CD14-positive monocyte (primary cell): ENCODE data around the gene MTX2. TPM values are rescaled to one million over a fixed set of nuclear protein-coding genes. Genes with fewer than 3 reads are reported as not detected.

Experiments used
- DNase-seq, 3 donors: peaks; one replicate each; pipeline ENCODE4 v3.0.0-alpha.2; 2011 to 2022
- H2AFZ ChIP-seq: 2 replicates; pipeline ENCODE4 v1.6.0; 2012; ENCODE audit warnings: mild to moderate bottlenecking, low read depth, low read length, inconsistent platforms; ENCODE audit not compliant: insufficient read depth, poor library complexity, severe bottlenecking
- H3K27ac ChIP-seq, 2 donors: 1 replicate in 1 of 2; 2 replicates in 1 of 2; pipeline ENCODE4 v1.5.1; 2012 to 2013; ENCODE audit warnings: low read length in 2 of 2, control low read depth in 1 of 2, inconsistent platforms in 1 of 2, low read depth in 1 of 2, mild to moderate bottlenecking in 1 of 2
- H3K27me3 ChIP-seq, 2 donors: one replicate each; pipeline versions ENCODE4 v1.6.0 to v1.6.1; 2011 to 2013; ENCODE audit warnings: low read length in 2 of 2; ENCODE audit not compliant: control insufficient read depth in 2 of 2, insufficient read depth in 2 of 2
- H3K36me3 ChIP-seq, 2 donors: replicated peaks in 1 of 2; 1 replicate in 1 of 2; 2 replicates in 1 of 2; pipeline versions ENCODE4 v1.5.1 to v1.6.1; 2012 to 2013; ENCODE audit warnings: low read length in 2 of 2, control low read depth in 1 of 2, inconsistent platforms in 1 of 2, mild to moderate bottlenecking in 1 of 2; ENCODE audit not compliant: insufficient read depth in 2 of 2, control insufficient read depth in 1 of 2
- H3K4me1 ChIP-seq, 2 donors: 1 replicate in 1 of 2; 2 replicates in 1 of 2; pipeline versions ENCODE4 v1.5.1 to v1.6.1; 2012 to 2013; ENCODE audit warnings: low read length in 2 of 2, control low read depth in 1 of 2, inconsistent platforms in 1 of 2, mild to moderate bottlenecking in 1 of 2, moderate library complexity in 1 of 2; ENCODE audit not compliant: insufficient read depth in 2 of 2, control insufficient read depth in 1 of 2
- H3K4me2 ChIP-seq: replicated peaks from 2 replicates; pipeline ENCODE3; 2012; ENCODE audit warnings: low read length, moderate library complexity, mild to moderate bottlenecking; ENCODE audit not compliant: poor library complexity, severe bottlenecking; ENCODE audit errors: extremely low read depth
- H3K4me3 ChIP-seq, 3 experiments: fragments of 200-600 bp in 1 of 3; sonication (generic) in 1 of 3; replicated peaks in 1 of 3; 1 replicate in 2 of 3; 2 replicates in 1 of 3; pipeline ENCODE4 v1.5.1; 2011 to 2013; ENCODE audit warnings: low read length in 3 of 3, mild to moderate bottlenecking in 3 of 3, control low read depth in 2 of 3, low read depth in 2 of 3, inconsistent platforms in 1 of 3, moderate library complexity in 1 of 3
- H3K79me2 ChIP-seq: 2 replicates; pipeline ENCODE4 v1.6.0; 2012; ENCODE audit warnings: mild to moderate bottlenecking, control low read depth, inconsistent platforms, low read length, moderate library complexity; ENCODE audit not compliant: insufficient read depth
- H3K9ac ChIP-seq: 2 replicates; pipeline ENCODE4 v1.6.0; 2017; ENCODE audit warnings: low read length, mild to moderate bottlenecking; ENCODE audit not compliant: insufficient read depth, poor library complexity, severe bottlenecking
- H3K9me3 ChIP-seq, 2 donors: replicated peaks in 1 of 2; 1 replicate in 1 of 2; 2 replicates in 1 of 2; pipeline versions ENCODE4 v1.5.1 to v1.6.1; 2012 to 2013; ENCODE audit warnings: low read length in 2 of 2, control low read depth in 1 of 2; ENCODE audit not compliant: control insufficient read depth in 1 of 2, insufficient read depth in 1 of 2
- H4K20me1 ChIP-seq: 2 replicates; pipeline ENCODE4 v1.6.0; 2012; ENCODE audit warnings: mild to moderate bottlenecking, low read length, control low read depth, moderate library complexity; ENCODE audit not compliant: insufficient read depth
- H3K27ac Mint-ChIP-seq, 7 donors: one replicate each; pipeline ENCODE4 v1.8.0; 2020; ENCODE audit warnings: mild to moderate bottlenecking in 7 of 7, mixed read lengths in 7 of 7, moderate library complexity in 6 of 7, inconsistent platforms in 2 of 7
- H3K27me3 Mint-ChIP-seq, 3 donors: one replicate each; pipeline ENCODE4 v1.8.0; 2021 to 2022; ENCODE audit warnings: low read depth in 3 of 3, mild to moderate bottlenecking in 3 of 3, mixed read lengths in 3 of 3, moderate library complexity in 3 of 3, inconsistent platforms in 1 of 3
- H3K36me3 Mint-ChIP-seq, 2 donors: one replicate each; pipeline ENCODE4 v1.8.0; 2020; ENCODE audit warnings: mixed read lengths in 2 of 2, inconsistent platforms in 1 of 2, mild to moderate bottlenecking in 1 of 2
- H3K4me1 Mint-ChIP-seq: one replicate; pipeline ENCODE4 v1.8.0; 2020; ENCODE audit warnings: mild to moderate bottlenecking, mixed read lengths
- H3K4me3 Mint-ChIP-seq, 2 donors: one replicate each; pipeline ENCODE4 v1.8.0; 2020; ENCODE audit warnings: mild to moderate bottlenecking in 2 of 2, mixed read lengths in 2 of 2, moderate library complexity in 1 of 2
- H3K9me3 Mint-ChIP-seq, 7 donors: one replicate each; pipeline ENCODE4 v1.8.0; 2020 to 2022; ENCODE audit warnings: mixed read lengths in 7 of 7, mild to moderate bottlenecking in 6 of 7, moderate library complexity in 6 of 7, inconsistent platforms in 2 of 7
- WGBS: methylation state at CpG from one replicate; pipeline ENCODE4 v1.1.5; 2013; ENCODE audit warnings: missing lambda C conversion rate; ENCODE audit not compliant: insufficient coverage; 5-methylcytosine and 5-hydroxymethylcytosine counted together
- intact Hi-C, 2 donors: fragments of 100-400 bp; cut with micrococcal nuclease; formaldehyde crosslinking; loops; one replicate each; pipeline versions ENCODE4 v1.15.0 to v1.15.1; 2023
- polyA plus RNA-seq, 3 donors: library from polyadenylated mRNA; depleted of rRNA in 1 of 3; unstranded in 2 of 3; stranded (reverse) in 1 of 3; fragments of 300-500 nt in 2 of 3; fragments of >200 nt in 1 of 3; fragmentation: Illumina TruSeq in 2 of 3; gene quantifications; 1 replicate in 2 of 3; 2 replicates in 1 of 3; pipeline ENCODE4 v1.2.3, GENCODE V29; 2012 to 2021
- TF ChIP-seq, protein P1 (sequence below): fragments of 200-600 bp; IDR thresholded peaks from one replicate; pipeline ENCODE4 v1.8.0; 2022; ENCODE audit warnings: antibody characterized with exemption, mild to moderate bottlenecking

Gene MTX2
- polyA plus RNA-seq, 3 donors: 7.6 to 9.8 (median 7.6) TPM

DNA sequence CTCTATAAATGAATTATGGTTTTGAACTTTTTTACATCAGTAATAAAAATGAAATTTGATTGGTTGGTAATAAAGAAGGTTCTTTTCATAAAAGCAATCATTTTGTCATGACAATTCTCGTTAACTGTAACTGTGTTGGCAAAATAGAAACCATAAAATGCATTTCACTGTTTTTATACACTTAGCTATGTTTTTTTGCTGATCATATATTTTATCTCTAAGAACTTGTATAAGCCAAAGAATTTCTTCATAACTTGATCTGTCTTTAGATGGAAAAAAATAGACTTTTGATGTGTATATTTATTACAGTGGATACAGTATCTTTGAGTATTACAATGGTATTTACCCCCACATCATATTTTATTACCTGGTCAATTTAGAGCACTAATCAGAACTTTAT lies 9.7 kb downstream of the MTX2 start:
- H3K79me2 ChIP-seq: no peaks in the 10 kb centered on the region

DNA sequence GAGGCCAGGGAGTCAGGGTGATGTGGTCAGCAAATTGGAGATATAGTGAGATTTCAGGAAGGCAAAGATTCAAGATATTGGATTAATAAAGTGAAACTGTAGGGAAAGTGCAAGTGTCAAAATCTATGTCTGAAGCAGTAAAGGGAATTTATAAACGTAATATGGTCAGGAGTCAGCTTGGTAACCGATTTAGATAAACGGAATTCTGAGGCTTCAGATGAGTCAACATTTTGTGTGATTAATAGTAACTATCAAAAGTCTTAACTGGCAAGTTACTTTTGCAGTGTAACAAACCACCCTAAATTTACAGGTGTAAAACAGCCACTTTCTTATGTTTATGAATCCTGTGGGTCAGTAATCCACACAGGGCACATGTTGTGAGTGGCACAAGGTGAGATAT lies 10.9 kb downstream of the MTX2 start:
- H3K27me3 Mint-ChIP-seq: no peaks in the 10 kb centered on the region
- peaks cover 6% of the 10 kb centered on the region for H3K4me1 Mint-ChIP-seq
- DNase-seq: no peak
- no peak overlapping the region for H3K4me2 ChIP-seq
- TF ChIP-seq, protein P1, sequence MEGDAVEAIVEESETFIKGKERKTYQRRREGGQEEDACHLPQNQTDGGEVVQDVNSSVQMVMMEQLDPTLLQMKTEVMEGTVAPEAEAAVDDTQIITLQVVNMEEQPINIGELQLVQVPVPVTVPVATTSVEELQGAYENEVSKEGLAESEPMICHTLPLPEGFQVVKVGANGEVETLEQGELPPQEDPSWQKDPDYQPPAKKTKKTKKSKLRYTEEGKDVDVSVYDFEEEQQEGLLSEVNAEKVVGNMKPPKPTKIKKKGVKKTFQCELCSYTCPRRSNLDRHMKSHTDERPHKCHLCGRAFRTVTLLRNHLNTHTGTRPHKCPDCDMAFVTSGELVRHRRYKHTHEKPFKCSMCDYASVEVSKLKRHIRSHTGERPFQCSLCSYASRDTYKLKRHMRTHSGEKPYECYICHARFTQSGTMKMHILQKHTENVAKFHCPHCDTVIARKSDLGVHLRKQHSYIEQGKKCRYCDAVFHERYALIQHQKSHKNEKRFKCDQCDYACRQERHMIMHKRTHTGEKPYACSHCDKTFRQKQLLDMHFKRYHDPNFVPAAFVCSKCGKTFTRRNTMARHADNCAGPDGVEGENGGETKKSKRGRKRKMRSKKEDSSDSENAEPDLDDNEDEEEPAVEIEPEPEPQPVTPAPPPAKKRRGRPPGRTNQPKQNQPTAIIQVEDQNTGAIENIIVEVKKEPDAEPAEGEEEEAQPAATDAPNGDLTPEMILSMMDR: no peak
- H3K27ac ChIP-seq: no peak overlapping the region
- H3K27ac Mint-ChIP-seq: peak overlapping the region in 2 of 7 donors; percentile 6 to 30
- H3K4me3 ChIP-seq: no peak overlapping the region
- no peak overlapping the region for H2AFZ ChIP-seq
- intact Hi-C loops: no loop called here
- H3K36me3 ChIP-seq: no peaks in the 10 kb centered on the region
- no peaks in the 10 kb centered on the region for H3K27me3 ChIP-seq
- H3K9me3 Mint-ChIP-seq: peaks cover 0 to 1% (median 0%) of the 10 kb centered on the region in 7 donors
- H3K79me2 ChIP-seq: no peaks in the 10 kb centered on the region
- no CpG with 5 or more reads among the region's 3 CpGs for WGBS
- no peaks in the 10 kb centered on the region for H4K20me1 ChIP-seq
- no peak overlapping the region for H3K9ac ChIP-seq
- no peaks in the 10 kb centered on the region for H3K4me1 ChIP-seq
- no peak overlapping the region for H3K4me3 Mint-ChIP-seq
- H3K9me3 ChIP-seq: no peaks in the 10 kb centered on the region
- no peaks in the 10 kb centered on the region for H3K36me3 Mint-ChIP-seq

More for the DNA sequence above, 9.7 kb downstream of the MTX2 start:
- Histone ChIP-seq H3K4me1 (no peaks in the 10 kb centered on the region), H3K4me3 (no peak overlapping the region), H3K9ac (no peak overlapping the region), H4K20me1 (no peaks in the 10 kb centered on the region), H3K27ac (no peak overlapping the region), H2AFZ (no peak overlapping the region), H3K9me3 (no peaks in the 10 kb centered on the region), H3K27me3 (no peaks in the 10 kb centered on the region), H3K36me3 (no peaks in the 10 kb centered on the region), H3K4me2 (no peak overlapping the region)
- Mint-ChIP-seq H3K27ac (no peak overlapping the region), H3K4me3 (no peak overlapping the region), H3K9me3 (peaks cover 0 to 1% (median 0%) of the 10 kb centered on the region in 7 donors), H3K27me3 (no peaks in the 10 kb centered on the region), H3K36me3 (no peaks in the 10 kb centered on the region), H3K4me1 (peaks cover 6% of the 10 kb centered on the region)
- TF ChIP-seq, protein P1: no peak
- intact Hi-C loops: no loop called here
- no peak for DNase-seq
- no CpG with 5 or more reads among the region's 1 CpG for WGBS
